Myometrial cell (primary cell): ENCODE data around the gene GADD45GIP1. TPM values are rescaled to one million over a fixed set of nuclear protein-coding genes. Genes with fewer than 3 reads are reported as not detected.

ENCODE experiments used
- total RNA-seq: library from RNA; depleted of rRNA; stranded (reverse); fragments of >200 nt; gene quantifications from 2 replicates; pipeline ENCODE4 v1.2.3, GENCODE V29; 2015

The GADD45GIP1 gene
- 49.1 and 63.7 TPM in 2 replicates for total RNA-seq

DNA sequence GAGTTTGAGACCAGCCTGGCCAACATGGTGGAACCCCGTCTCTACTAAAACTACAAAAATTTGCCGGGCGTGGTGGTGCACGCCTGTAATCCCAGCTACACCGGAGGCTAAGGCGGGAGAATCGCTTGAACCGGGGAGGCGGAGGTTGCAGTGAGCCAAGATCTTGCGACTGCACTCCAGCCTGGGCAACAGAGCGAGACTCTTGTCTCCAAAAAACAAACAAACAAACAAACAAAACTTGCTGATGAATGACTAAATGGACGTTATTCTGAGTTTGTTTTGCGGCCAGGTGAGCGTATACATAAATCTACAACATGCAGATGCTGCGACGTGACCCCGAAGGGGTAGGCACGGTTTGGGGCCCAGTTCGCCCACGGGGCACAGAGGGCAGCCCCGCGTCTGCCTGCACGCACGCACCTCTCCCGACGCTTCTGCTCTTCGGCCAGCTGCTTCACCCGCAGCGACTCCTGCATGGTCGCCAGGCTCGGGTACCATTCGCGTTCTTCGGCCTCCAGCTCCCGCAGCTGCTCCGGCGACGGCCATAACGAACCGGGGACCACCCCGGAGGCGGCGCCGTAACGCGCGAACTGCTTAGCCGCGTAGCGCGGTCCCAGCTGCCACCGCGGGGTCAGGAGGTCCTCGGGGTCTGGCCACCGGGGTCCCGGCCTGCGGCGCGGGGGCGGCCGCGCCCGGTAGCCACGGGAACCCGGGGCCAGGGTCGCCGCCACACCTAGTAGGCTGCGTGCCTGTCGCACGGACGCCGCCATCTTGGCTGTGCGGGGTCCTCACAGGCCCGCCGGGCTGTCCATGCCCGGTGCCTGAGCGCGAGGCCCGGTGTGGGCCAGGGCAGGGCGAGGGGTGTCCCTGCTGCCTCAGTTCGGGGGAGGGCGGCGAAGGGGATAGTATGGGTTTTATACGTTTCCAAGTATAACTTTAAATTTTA lies at the start of gene GADD45GIP1:
Gene GADD45GIP1 (minus strand): TSS at position 778 of the 943 bp plus-strand sequence. CDS start 11 bp downstream, at position 767.

DNA sequence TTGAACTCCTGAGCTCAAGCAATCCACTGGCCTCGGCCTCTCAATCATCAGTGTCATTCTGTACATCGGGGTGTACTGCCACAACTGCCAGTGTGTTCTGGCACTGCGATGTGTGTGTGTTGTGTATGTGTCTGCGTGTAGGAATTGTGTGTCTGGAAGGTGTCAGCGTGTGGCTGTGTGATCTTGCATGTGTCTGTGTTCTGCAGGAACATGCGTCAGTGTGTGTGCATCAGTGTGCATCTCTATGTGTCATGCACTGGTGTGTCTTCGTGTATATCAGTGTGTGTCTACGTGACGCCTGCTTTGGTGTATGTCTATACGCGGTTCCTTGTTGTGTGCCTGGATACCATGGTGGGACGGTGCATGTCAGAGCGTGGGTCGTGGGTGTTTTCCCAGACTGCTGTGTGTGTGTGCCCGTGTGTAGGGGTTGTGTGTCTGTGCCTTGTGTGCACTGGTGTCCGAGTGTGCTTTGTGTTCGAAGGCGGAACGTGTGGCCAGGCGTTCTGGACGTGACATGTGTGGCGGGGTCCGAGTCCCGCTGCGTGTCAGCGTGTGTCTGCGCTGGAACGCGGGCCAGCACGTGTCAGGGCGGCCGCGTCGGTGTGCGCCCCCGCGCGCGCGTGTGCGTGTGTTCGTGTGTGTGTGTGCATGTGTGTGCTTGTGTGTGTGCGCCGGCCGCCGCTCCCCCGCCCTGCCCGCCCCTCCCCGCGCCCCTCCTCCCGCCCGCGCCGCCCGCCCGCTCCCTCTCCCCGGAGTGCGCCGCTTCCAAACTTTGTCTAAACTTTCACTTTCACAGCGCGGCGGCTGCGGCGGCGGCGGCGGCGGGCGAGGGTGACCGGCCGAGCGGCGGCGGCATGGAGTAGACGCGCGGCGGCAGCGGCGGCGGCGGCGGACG lies 37.9 kb upstream of the GADD45GIP1 start, which contains the start of gene NFIX:
Gene NFIX (plus strand): TSS at position 775 of the 895 bp plus-strand sequence. CDS start 363 bp downstream, outside the sequence.

DNA sequence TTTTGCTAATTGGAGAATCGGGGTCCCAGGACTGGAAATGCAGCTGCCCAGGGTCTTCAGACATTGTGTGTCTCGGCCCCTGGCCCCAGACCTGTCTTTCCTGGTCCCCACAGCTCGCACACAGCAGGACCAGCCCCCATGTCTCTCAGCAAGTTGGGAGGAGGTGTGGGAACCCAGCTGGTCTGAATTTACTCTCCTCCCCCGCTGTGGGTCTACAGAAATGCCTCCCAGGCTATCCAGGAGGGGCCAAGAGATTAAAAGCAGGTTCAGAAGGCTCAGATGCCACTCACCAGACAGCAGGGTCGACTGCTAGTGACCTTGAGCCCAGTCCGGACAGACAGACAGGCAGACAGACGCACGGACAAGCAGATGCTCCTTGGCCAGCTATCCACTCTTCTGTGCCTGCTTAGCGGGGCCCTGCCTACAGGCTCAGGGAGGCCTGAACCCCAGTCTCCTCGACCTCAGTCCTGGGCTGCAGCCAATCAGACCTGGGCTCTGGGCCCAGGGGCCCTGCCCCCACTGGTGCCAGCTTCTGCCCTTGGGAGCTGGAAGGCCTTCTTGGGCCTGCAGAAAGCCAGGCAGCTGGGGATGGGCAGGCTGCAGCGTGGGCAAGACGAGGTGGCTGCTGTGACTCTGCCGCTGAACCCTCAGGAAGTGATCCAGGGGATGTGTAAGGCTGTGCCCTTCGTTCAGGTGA lies 12.4 kb upstream of the GADD45GIP1 start, which contains the start of gene DAND5:
Gene DAND5 (plus strand): TSS at position 285 of the 697 bp plus-strand sequence. CDS start 85 bp downstream, at position 370.

DNA sequence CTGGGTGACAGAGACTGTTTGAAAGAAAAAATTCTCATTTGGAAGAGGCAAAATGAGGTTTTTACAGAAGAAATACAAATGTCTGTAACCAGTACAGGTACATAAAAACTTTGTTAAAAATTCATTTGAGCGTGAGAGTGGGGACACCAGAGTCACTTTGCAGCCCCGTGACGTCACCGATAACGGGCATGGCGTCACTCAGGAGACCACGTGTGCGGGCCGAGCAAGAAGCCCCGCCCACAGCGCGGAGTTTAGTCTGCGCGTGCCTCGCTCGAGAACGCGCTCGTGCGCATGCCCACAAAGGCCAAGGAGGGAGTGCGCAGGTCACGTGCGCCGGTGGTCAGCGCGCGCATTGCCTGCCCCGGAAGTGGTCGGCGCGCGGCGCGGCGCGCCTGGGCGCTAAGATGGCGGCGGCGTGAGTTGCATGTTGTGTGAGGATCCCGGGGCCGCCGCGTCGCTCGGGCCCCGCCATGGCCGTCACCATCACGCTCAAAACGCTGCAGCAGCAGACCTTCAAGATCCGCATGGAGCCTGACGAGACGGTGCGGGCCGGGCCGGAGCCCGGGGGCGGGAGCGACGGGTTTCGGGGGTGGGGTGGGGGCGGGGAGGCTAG lies 11.4 kb downstream of the GADD45GIP1 start, which contains the start of gene RAD23A:
Gene RAD23A (plus strand): TSS at position 384 of the 613 bp plus-strand sequence. CDS start 87 bp downstream, at position 471.

DNA sequence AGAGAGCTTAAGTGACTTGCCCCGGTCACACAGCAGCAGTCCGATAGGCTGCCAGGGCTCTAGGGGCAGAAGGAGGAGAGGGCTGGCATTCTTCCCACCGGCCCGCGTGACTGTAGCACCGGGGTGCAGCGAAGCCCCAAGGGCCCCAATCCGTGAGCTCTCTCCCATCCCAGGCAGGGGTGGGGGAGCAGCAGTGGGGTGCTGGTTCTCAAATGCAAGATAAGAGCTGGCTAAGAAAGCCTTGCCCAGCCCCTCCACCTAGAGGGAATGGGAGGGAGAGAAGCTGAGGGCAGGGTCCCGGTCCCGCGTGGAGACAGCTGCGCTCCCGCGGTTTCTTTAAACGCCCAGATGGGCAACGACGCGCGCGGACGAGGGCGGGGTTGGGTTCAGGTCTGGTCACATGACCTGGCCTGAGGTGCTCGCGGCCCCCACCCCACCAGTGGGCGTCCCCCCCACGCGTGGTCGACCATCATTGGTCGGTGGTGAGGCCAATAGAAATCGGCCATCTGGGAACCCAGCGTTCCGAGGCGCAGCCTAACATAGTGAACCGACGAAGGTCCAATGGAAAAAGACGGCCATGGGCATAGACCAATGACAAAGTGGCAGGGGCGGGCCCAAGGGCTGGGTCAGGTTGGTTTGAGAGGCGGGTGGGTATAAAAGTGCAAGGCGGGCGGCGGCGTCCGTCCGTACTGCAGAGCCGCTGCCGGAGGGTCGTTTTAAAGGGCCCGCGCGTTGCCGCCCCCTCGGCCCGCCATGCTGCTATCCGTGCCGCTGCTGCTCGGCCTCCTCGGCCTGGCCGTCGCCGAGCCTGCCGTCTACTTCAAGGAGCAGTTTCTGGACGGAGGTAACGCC lies 18.9 kb downstream of the GADD45GIP1 start, which contains the start of gene CALR:
Gene CALR (plus strand): TSS at position 683 of the 852 bp plus-strand sequence. CDS start 71 bp downstream, at position 754.

DNA sequence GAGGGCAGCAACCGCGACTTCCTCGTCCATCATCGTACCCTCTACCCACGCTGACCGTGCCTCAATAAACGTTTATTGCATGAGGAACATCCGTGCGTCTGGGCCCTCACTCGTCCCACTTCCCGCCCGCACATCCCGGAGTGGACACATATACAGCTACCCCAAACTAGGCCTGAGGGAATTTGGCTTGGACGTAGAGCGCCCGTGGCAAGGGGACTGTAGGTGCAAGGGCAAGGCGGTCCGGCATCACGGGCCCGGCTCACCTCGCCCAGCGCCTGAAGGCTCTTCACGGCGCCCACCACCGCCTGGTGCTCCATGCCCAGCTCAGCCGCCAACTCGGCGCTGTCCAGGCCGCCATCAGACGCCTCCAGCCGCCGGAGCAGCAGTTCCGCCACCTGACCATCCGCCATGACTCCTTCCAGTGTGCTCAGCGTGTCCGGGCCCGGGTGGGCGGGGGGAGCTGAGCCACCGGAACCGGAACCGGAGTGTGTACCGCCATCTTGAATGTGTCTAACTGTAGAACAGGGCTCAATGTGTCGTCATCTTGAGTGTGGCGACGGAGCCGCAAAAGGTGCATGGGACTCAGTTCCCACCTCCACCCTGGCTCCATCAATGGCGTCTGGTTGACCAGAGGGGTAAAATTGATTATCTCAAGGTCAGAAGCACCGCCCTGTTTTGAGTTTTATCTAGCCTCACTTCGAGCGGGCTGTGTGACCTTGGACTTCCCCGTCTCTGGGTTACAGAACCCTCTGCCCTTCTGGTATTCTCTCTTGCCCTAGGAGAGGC lies 23.5 kb downstream of the GADD45GIP1 start, which contains the start of gene FARSA:
Gene FARSA (minus strand): TSS at position 425 of the 786 bp plus-strand sequence. CDS start 15 bp downstream, at position 410.

Other genes starting within 250 kb of the GADD45GIP1 start
- gene TNPO2, start 233.3 kb downstream of the GADD45GIP1 start, total RNA-seq = 14.7 and 26.2 TPM in 2 replicates
- gene TRIR, start 222.5 kb downstream of the GADD45GIP1 start, total RNA-seq = 283 and 329 TPM in 2 replicates
- gene GET3, start 219.7 kb downstream of the GADD45GIP1 start, total RNA-seq = 142 and 166 TPM in 2 replicates
- gene BEST2, start 205.4 kb downstream of the GADD45GIP1 start, total RNA-seq = not detected in 2 replicates
- gene HOOK2, start 181.7 kb downstream of the GADD45GIP1 start, total RNA-seq = 5.8 and 11.9 TPM in 2 replicates
- 102 and 121 TPM in 2 replicates for gene JUNB, start 165.7 kb downstream of the GADD45GIP1 start, total RNA-seq
- 379 and 428 TPM in 2 replicates for gene PRDX2, start 155.4 kb downstream of the GADD45GIP1 start, total RNA-seq
- gene THSD8, start 155.2 kb downstream of the GADD45GIP1 start, total RNA-seq = not detected in 2 replicates
- gene RNASEH2A, start 150.6 kb downstream of the GADD45GIP1 start, total RNA-seq = 34.2 and 53.0 TPM in 2 replicates
- gene RTBDN, start 122.6 kb downstream of the GADD45GIP1 start, total RNA-seq = not detected in 2 replicates
- 1.2 and 1.4 TPM in 2 replicates for gene MAST1, start 118.7 kb downstream of the GADD45GIP1 start, total RNA-seq
- gene DNASE2, start 75.8 kb downstream of the GADD45GIP1 start, total RNA-seq = 32.3 and 41.8 TPM in 2 replicates
- not detected in 2 replicates for gene KLF1, start 70.0 kb downstream of the GADD45GIP1 start, total RNA-seq
- gene GCDH, start 66.1 kb downstream of the GADD45GIP1 start, total RNA-seq = 50.3 and 51.9 TPM in 2 replicates
- not detected in 2 replicates for gene SYCE2, start 37.9 kb downstream of the GADD45GIP1 start, total RNA-seq
- 58.3 and 76.7 TPM in 2 replicates for gene FARSA, start 23.5 kb downstream of the GADD45GIP1 start, total RNA-seq
- 1,851 and 1,968 TPM in 2 replicates for gene CALR, start 18.6 kb downstream of the GADD45GIP1 start, total RNA-seq
- gene RAD23A, start 11.4 kb downstream of the GADD45GIP1 start, total RNA-seq = 136 and 150 TPM in 2 replicates
- not detected in 2 replicates for gene DAND5, start 12.4 kb upstream of the GADD45GIP1 start, total RNA-seq
- 47.6 and 49.4 TPM in 2 replicates for gene NFIX, start 38.3 kb upstream of the GADD45GIP1 start, total RNA-seq
- gene LYL1, start 145.6 kb upstream of the GADD45GIP1 start, total RNA-seq = 0.71 and 3.5 TPM in 2 replicates
- gene TRMT1, start 159.5 kb upstream of the GADD45GIP1 start, total RNA-seq = 39.7 and 44.4 TPM in 2 replicates
- gene NACC1, start 161.0 kb upstream of the GADD45GIP1 start, total RNA-seq = 83.6 and 93.0 TPM in 2 replicates
- gene STX10, start 193.2 kb upstream of the GADD45GIP1 start, total RNA-seq = 70.2 and 97.2 TPM in 2 replicates
- gene IER2, start 193.2 kb upstream of the GADD45GIP1 start, total RNA-seq = 45.5 and 47.9 TPM in 2 replicates